Lung (tissue), 12 donors: ENCODE measurements around the gene GRIK2. TPM values are rescaled to one million over a fixed set of nuclear protein-coding genes. Genes with fewer than 3 reads are reported as not detected.
A peak's percentile ranks its signal among the peaks of the same experiment; 100 is the strongest.

Source experiments
- ATAC-seq: fragments of 200-7000 bp; cut with Tn5 transposase; one replicate; pipeline ENCODE4 v1.9.1; 2020; ENCODE audit warnings: moderate number of reproducible peaks; ENCODE audit not compliant: insufficient read depth, low FRiP score
- DNase-seq, 3 donors: peaks; one replicate each; pipeline ENCODE4 v3.0.0-alpha.2; 2013 to 2017
- H3K27ac ChIP-seq, 2 donors: one replicate each; pipeline ENCODE4 v1.5.1; 2013; ENCODE audit warnings: mild to moderate bottlenecking in 2 of 2, moderate library complexity in 2 of 2, control low read depth in 1 of 2, inconsistent platforms in 1 of 2, low read depth in 1 of 2, low read length in 1 of 2
- H3K27me3 ChIP-seq, 3 donors: one replicate each; pipeline ENCODE4 v1.5.1; 2013; ENCODE audit warnings: low read length in 2 of 3; ENCODE audit not compliant: control insufficient read depth in 3 of 3, insufficient read depth in 3 of 3
- H3K36me3 ChIP-seq, 4 donors: one replicate each; pipeline ENCODE4 v1.5.1; 2013; ENCODE audit warnings: low read length in 4 of 4, mild to moderate bottlenecking in 1 of 4, moderate library complexity in 1 of 4; ENCODE audit not compliant: control insufficient read depth in 4 of 4, insufficient read depth in 4 of 4
- H3K4me1 ChIP-seq, 5 donors: one replicate each; pipeline ENCODE4 v1.5.1; 2013; ENCODE audit warnings: low read length in 5 of 5, mild to moderate bottlenecking in 2 of 5, moderate library complexity in 1 of 5; ENCODE audit not compliant: control insufficient read depth in 5 of 5, insufficient read depth in 5 of 5
- H3K4me3 ChIP-seq: one replicate; pipeline ENCODE4 v1.5.1; 2013; ENCODE audit warnings: mild to moderate bottlenecking, control low read depth, moderate library complexity
- H3K9ac ChIP-seq, 2 donors: one replicate each; pipeline ENCODE4 v1.5.1; 2013; ENCODE audit warnings: low read length in 2 of 2, control low read depth in 1 of 2; ENCODE audit not compliant: insufficient read depth in 1 of 2
- H3K9me3 ChIP-seq, 4 donors: one replicate each; pipeline ENCODE4 v1.5.1; 2013; ENCODE audit warnings: low read length in 3 of 4, mild to moderate bottlenecking in 1 of 4, moderate library complexity in 1 of 4; ENCODE audit not compliant: control insufficient read depth in 4 of 4, insufficient read depth in 3 of 4
- WGBS, 2 donors: extraction: QIAGEN DNeasy Blood & Tissue Kit; methylation state at CpG; one replicate each; pipeline ENCODE4 v1.1.7; 2013; 5-methylcytosine and 5-hydroxymethylcytosine counted together
- polyA plus RNA-seq, 2 donors: library from polyadenylated mRNA; stranded (reverse); fragments of 200-250 nt; gene quantifications; one replicate each; pipeline ENCODE4 v1.2.1, GENCODE V29; 2013
- total RNA-seq, 2 donors: library from RNA; depleted of rRNA in 1 of 2; stranded (reverse); fragments of >200 nt in 1 of 2; gene quantifications; one replicate each; pipeline ENCODE4 v1.2.1, GENCODE V29; 2014 to 2021
- TF ChIP-seq, protein P1 (sequence below): IDR thresholded peaks from 2 replicates; pipeline ENCODE4 v1.5.1; 2012; ENCODE audit warnings: mild to moderate bottlenecking; ENCODE audit errors: control extremely low read depth, extremely low read depth
- donor health status: control.
- donor health status: control.
- donor health status: Bipolar disorder and iron deficiency.
- donor health status: healthy.
- donor health status: DM: yes; HTN: yes; CAD: no.

The GRIK2 gene
- total and polyA plus RNA-seq, 4 donors = 0.09 to 5.1 (median 0.67) TPM

DNA sequence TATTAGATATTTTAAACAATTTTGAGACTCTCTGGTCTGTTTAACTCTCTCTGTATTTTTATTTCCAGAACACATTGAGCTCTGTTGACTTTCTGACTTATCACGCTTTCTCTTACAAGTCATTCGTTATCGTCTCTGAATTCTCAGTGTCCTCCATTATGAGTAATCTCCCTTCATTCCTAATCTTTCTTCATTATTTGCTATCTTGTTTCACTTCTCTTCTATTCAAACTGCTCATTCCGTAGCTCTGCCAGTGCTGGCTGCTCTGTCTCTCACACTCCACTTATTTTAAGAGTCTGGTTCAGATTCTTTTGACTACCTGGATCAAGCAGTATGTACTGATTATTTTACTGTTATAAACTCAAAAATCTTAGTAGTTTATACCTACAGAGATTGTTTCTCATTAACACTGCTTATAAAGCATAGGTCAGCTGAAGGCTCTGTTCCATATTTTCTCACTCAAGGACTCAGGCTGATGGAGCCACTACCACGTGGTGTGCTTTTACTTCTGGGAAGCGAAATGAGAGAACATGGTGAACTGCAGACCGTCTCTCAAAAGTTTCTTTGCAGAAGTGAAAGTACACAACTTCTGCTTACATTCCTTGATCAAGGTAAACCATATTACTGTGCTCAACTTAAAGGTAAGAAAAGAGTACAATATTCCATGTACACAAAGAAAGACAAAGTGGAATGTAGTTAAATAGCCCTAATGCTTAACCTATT, 485.2 kb downstream of the GRIK2 start:
- TF ChIP-seq, protein P1, sequence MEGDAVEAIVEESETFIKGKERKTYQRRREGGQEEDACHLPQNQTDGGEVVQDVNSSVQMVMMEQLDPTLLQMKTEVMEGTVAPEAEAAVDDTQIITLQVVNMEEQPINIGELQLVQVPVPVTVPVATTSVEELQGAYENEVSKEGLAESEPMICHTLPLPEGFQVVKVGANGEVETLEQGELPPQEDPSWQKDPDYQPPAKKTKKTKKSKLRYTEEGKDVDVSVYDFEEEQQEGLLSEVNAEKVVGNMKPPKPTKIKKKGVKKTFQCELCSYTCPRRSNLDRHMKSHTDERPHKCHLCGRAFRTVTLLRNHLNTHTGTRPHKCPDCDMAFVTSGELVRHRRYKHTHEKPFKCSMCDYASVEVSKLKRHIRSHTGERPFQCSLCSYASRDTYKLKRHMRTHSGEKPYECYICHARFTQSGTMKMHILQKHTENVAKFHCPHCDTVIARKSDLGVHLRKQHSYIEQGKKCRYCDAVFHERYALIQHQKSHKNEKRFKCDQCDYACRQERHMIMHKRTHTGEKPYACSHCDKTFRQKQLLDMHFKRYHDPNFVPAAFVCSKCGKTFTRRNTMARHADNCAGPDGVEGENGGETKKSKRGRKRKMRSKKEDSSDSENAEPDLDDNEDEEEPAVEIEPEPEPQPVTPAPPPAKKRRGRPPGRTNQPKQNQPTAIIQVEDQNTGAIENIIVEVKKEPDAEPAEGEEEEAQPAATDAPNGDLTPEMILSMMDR = no peak
- no peak for ATAC-seq
- DNase-seq = peak in 2 of 3 donors; percentile 1 to 8
- no peak overlapping the region for H3K27ac ChIP-seq
- WGBS, 2 donors = 58 to 75% methylated on average over 7 of the region's 7 CpGs
- H3K36me3 ChIP-seq = no peaks in the 10 kb centered on the region
- no peaks in the 10 kb centered on the region for H3K27me3 ChIP-seq
- H3K9me3 ChIP-seq = no peaks in the 10 kb centered on the region
- no peak overlapping the region for H3K4me3 ChIP-seq
- H3K4me1 ChIP-seq = no peaks in the 10 kb centered on the region
- H3K9ac ChIP-seq = no peak overlapping the region

DNA sequence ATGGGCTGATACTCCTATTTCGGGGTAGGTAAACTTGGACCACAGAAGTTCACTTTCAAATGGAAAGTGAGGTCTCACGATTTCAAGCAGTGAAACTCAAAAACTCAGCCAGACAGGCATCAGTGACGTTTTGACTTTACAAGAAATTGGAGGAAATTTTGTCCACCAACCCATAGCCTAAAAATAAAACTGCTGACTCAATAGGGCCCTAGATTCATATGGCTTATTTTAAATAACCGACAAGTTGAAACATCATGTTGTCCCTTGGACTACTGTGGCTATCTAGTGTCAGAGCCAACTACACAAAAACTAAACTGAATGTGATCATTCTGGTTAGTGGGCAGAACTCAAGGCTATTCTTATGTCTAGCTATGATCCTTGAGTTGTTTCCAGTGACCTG, 486.3 kb downstream of the GRIK2 start:
- no peak overlapping the region for H3K4me3 ChIP-seq
- H3K4me1 ChIP-seq = no peaks in the 10 kb centered on the region
- TF ChIP-seq, protein P1 = no peak
- no peak overlapping the region for H3K27ac ChIP-seq
- ATAC-seq (no peak), DNase-seq (no peak)
- H3K9ac ChIP-seq = no peak overlapping the region
- WGBS, 2 donors = 80 to 81% methylated on average over 4 of the region's 4 CpGs
- H3K36me3 ChIP-seq = no peaks in the 10 kb centered on the region
- H3K27me3 ChIP-seq = no peaks in the 10 kb centered on the region
- H3K9me3 ChIP-seq = no peaks in the 10 kb centered on the region

DNA sequence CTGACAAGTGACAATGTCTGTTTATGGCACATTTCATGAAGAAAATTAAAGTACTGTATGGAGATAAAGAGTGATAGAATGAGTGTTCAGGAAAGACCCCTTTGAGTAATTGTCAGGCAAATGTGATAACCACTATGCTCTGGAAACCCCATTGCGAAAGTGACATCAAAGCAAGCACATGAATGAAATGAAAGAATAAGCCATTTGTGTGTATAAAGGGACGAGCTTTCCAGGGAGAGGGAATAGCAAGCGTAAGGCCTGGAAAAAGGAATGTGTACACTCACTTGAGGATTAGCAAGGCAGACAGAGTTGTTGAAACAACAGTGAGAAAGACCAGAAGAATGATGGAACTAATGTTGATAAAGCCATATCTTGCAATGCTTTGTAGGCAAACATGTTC, 490.0 kb downstream of the GRIK2 start:
- no peaks in the 10 kb centered on the region for H3K9me3 ChIP-seq
- H3K36me3 ChIP-seq = no peaks in the 10 kb centered on the region
- TF ChIP-seq, protein P1 = no peak
- ATAC-seq = no peak
- no peaks in the 10 kb centered on the region for H3K4me1 ChIP-seq
- no peak for DNase-seq
- H3K9ac ChIP-seq = no peak overlapping the region
- no peak overlapping the region for H3K27ac ChIP-seq
- no peak overlapping the region for H3K4me3 ChIP-seq
- WGBS, 2 donors = 79 to 90% methylated on average over 3 of the region's 3 CpGs
- H3K27me3 ChIP-seq = no peaks in the 10 kb centered on the region

DNA sequence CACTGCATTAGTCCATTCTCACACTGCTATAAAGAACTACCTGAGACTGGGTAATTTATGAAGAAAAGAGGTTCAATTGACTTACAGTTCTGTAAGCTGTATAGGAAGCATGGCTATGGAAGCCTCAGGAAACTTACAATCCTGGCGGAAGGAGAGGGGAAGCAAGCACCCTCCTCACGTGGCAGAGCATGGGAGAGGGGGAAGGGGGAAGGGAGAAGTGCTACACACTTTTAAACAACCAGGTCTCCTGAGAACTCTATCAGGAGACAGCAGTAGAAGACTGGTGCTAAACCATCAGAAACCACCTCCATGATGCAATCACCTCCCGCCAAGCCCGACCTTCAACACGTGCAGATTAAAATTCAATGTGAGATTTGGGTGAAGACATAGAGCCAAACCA, 494.0 kb downstream of the GRIK2 start:
- TF ChIP-seq, protein P1 = no peak

More for the DNA sequence above, 494.0 kb downstream of the GRIK2 start:
- Histone ChIP-seq H3K9ac (no peak overlapping the region), H3K27ac (no peak overlapping the region), H3K27me3 (no peaks in the 10 kb centered on the region), H3K4me1 (no peaks in the 10 kb centered on the region), H3K36me3 (no peaks in the 10 kb centered on the region), H3K9me3 (no peaks in the 10 kb centered on the region), H3K4me3 (no peak overlapping the region)
- WGBS, 2 donors = 62 to 67% methylated on average over 5 of the region's 5 CpGs
- DNase-seq (no peak), ATAC-seq (no peak)
